NCI-H1417 treated with DMSO at 0.1 percent for 48 hours (cell line): ENCODE data around the gene VIPR2.
"Not testable (repeated sequence)": the region's sequence is repeated elsewhere in the genome, so short reads cannot be mapped to it uniquely, and the experiment has no call there.

Source experiments
- DNase-seq: peaks from one replicate; lab custom pipeline; 2025; lab: John Stamatoyannopoulos, UW

VIPR2 gene

GRCh38 chr7:159008417-159008816 lies 136.2 kb downstream of the VIPR2 start:
- no peak for DNase-seq

GRCh38 chr7:159007996-159008389 lies 136.7 kb downstream of the VIPR2 start:
- DNase-seq: no peak

- DNase-seq: no peak
These were observed 137.2 kb downstream of the VIPR2 start for GRCh38 chr7:159007364-159007995.

- no peak for DNase-seq
These were observed 138.0 kb downstream of the VIPR2 start for GRCh38 chr7:159006610-159007130.

- DNase-seq: not testable (repeated sequence)
These were observed 138.6 kb downstream of the VIPR2 start for GRCh38 chr7:159006022-159006609.

GRCh38 chr7:159005618-159006017 lies 139.0 kb downstream of the VIPR2 start:
- no peak for DNase-seq

- DNase-seq: no peak
These were observed 140.3 kb downstream of the VIPR2 start for GRCh38 chr7:159004411-159004810.

GRCh38 chr7:159001811-159002210 lies 142.9 kb downstream of the VIPR2 start:
- no peak for DNase-seq

- DNase-seq: no peak
These were observed 143.7 kb downstream of the VIPR2 start for GRCh38 chr7:159000859-159001435.

GRCh38 chr7:159000070-159000469 lies 144.6 kb downstream of the VIPR2 start:
- DNase-seq: no peak

- DNase-seq: no peak
These were observed 145.2 kb downstream of the VIPR2 start for GRCh38 chr7:158999496-158999895.

- not testable (repeated sequence) for DNase-seq
These were observed 146.4 kb downstream of the VIPR2 start for GRCh38 chr7:158998261-158998660.

- no peak for DNase-seq
These were observed 147.2 kb downstream of the VIPR2 start for GRCh38 chr7:158997471-158997870.

- no peak for DNase-seq
These were observed 147.6 kb downstream of the VIPR2 start for GRCh38 chr7:158997110-158997453.

- DNase-seq: no peak
These were observed 148.2 kb downstream of the VIPR2 start for GRCh38 chr7:158996214-158997109.

- DNase-seq: no peak
These were observed 149.2 kb downstream of the VIPR2 start for GRCh38 chr7:158995514-158995913.

- no peak for DNase-seq
These were observed 150.0 kb downstream of the VIPR2 start for GRCh38 chr7:158994687-158995086.

- DNase-seq: no peak
These were observed 151.1 kb downstream of the VIPR2 start for GRCh38 chr7:158993591-158993990.

- no peak for DNase-seq
These were observed 151.9 kb downstream of the VIPR2 start for GRCh38 chr7:158992759-158993158.

GRCh38 chr7:158991824-158992621 lies 152.6 kb downstream of the VIPR2 start:
- DNase-seq: no peak

- DNase-seq: no peak
These were observed 155.7 kb downstream of the VIPR2 start for GRCh38 chr7:158988996-158989395.
